Gastrocnemius medialis (tissue), 4 donors: ENCODE data around the gene KANSL1L.

ENCODE experiments used
- POLR2A ChIP-seq, 2 donors: fragments of 450-650 bp; IDR thresholded peaks; one replicate each; pipeline ENCODE4 v1.6.1; 2017; ENCODE audit warnings: antibody characterized with exemption in 2 of 2, mild to moderate bottlenecking in 2 of 2, moderate library complexity in 2 of 2
- TF ChIP-seq, protein P1 (sequence below), 5 experiments: fragments of 450-650 bp in 3 of 5; fragments of 200-600 bp in 2 of 5; sonication (generic) in 2 of 5; IDR thresholded peaks in 4 of 5; conservative IDR thresholded peaks in 1 of 5; 1 replicate in 4 of 5; 2 replicates in 1 of 5; pipeline ENCODE4 v1.5.1; 2016 to 2019; ENCODE audit warnings: antibody characterized with exemption in 5 of 5, mild to moderate bottlenecking in 3 of 5, moderate library complexity in 3 of 5

DNA sequence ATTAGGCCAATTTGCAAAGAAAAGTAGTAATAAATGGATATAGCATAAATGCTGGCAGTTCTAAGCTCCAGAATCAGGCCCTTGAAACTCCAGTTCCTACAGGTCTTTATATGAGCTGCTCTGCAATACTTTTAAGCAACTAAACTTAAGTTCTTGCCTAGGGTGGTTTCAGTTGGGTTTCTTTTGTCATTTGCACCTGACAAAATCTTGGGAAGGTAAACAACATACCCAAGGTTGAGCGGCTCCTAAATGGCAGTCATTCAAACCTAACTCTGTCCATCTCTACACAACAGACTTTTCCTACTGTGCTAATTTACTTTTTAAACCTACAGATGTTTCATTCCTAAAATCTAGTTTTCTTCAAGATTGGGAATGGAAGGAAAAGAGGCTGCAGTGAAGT lies 9.3 kb upstream of the KANSL1L start:
- no peak for TF ChIP-seq POLR2A (IDR thresholded peaks at IDR 0.05)
- TF ChIP-seq, protein P1, sequence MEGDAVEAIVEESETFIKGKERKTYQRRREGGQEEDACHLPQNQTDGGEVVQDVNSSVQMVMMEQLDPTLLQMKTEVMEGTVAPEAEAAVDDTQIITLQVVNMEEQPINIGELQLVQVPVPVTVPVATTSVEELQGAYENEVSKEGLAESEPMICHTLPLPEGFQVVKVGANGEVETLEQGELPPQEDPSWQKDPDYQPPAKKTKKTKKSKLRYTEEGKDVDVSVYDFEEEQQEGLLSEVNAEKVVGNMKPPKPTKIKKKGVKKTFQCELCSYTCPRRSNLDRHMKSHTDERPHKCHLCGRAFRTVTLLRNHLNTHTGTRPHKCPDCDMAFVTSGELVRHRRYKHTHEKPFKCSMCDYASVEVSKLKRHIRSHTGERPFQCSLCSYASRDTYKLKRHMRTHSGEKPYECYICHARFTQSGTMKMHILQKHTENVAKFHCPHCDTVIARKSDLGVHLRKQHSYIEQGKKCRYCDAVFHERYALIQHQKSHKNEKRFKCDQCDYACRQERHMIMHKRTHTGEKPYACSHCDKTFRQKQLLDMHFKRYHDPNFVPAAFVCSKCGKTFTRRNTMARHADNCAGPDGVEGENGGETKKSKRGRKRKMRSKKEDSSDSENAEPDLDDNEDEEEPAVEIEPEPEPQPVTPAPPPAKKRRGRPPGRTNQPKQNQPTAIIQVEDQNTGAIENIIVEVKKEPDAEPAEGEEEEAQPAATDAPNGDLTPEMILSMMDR (IDR thresholded peaks at IDR 0.05 in 4 of 5, conservative IDR thresholded peaks at IDR 0.05 in 1 of 5) = no peak
